ENCODE data around the gene TMEM169. TPM values are rescaled to one million over a fixed set of nuclear protein-coding genes. Genes with fewer than 3 reads are reported as not detected.

The TMEM169 gene
- total and polyA plus RNA-seq, 2 of the 4 experiments (the other 2 are of a cell fraction), result 0.15 to 0.54 TPM

DNA sequence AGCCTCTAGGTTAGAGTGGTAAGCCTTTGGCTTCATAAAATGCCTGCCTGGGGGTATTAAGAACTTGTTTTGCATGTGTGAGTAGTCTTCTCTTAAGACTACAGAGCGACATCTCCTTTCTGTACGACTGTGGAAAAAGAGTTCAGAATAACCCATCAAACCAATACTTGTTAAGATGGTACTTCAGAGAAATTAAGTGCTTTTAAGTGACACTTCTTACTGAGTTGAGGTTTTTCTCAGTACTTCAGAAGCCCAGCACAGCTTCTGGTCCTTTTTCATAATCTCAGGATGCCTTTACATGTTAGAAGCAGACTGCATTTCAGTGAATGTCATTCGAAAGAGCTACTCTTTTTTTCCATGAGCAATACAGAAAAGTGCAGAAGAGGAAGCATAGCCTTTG lies 38.3 kb downstream of the TMEM169 start:
- no peak overlapping the region for H3K27ac ChIP-seq (ENCODE audit: insufficient read depth, low read length)
- peaks cover 12% of the 10 kb centered on the region for H3K4me1 ChIP-seq (ENCODE audit: control insufficient read depth, insufficient read depth, low read length)
- no peak overlapping the region for H4K5ac ChIP-seq (ENCODE audit: low read depth, low read length)
- H3K14ac ChIP-seq (replicated peaks; ENCODE audit: low read depth, low read length), result no peak overlapping the region
- no peak overlapping the region for H2AK5ac ChIP-seq (ENCODE audit: low read depth, low read length)
- no peak overlapping the region for H2BK5ac ChIP-seq (ENCODE audit: low read depth, low read length, poor library complexity, severe bottlenecking)
- intact Hi-C loops (cut with micrococcal nuclease) (no loop called here), dilution Hi-C loops (cut with HindIII; ENCODE audit: low sequenced_read_pairs, unreplicated experiment) (no loop called here), in situ Hi-C loops (cut with MboI; ENCODE audit: low sequenced_read_pairs) (no loop called here)
- no peak overlapping the region for H3K18ac ChIP-seq (ENCODE audit: low read depth, low read length)
- H3K4ac ChIP-seq (ENCODE audit: low read depth, low read length), result no peak overlapping the region
- ATAC-seq (ENCODE audit: low read depth), result no peak
- no peak for DNase-seq
- no peak overlapping the region for H2AFZ ChIP-seq (replicated peaks; ENCODE audit: low read length, poor library complexity)
- H2BK15ac ChIP-seq (ENCODE audit: low read depth, low read length), result no peak overlapping the region
- H3K56ac ChIP-seq (ENCODE audit: extremely low read depth, insufficient read depth, low read length), result no peak overlapping the region
- H3K36me3 ChIP-seq (ENCODE audit: control insufficient read depth, insufficient read depth, low read length), result peaks cover 54% of the 10 kb centered on the region
- H3K4me3 ChIP-seq (ENCODE audit: insufficient read depth, low read depth, low read length), result no peak overlapping the region
- peaks cover 51 to 67% of the 10 kb centered on the region in 2 experiments for H3K79me1 ChIP-seq (ENCODE audit: low read depth in 1 of 2, low read length in 2 of 2)
- H4K91ac ChIP-seq (ENCODE audit: insufficient read depth, low read depth, low read length), result no peak overlapping the region
- BruUV-seq (replicated peaks), result no TSS peak
- no peaks in the 10 kb centered on the region for H3K27me3 ChIP-seq (ENCODE audit: control insufficient read depth, insufficient read depth, low read length)
- H3K23ac ChIP-seq (ENCODE audit: low read depth, low read length), result no peak overlapping the region
- H2BK120ac ChIP-seq (ENCODE audit: low read depth, low read length), result no peak overlapping the region
- H4K8ac ChIP-seq (ENCODE audit: low read depth in 2 of 2, low read length in 2 of 2), result no peak overlapping the region
- no peak overlapping the region for H3K9ac ChIP-seq (ENCODE audit: low read depth, low read length)
- no peak overlapping the region for H3K4me2 ChIP-seq (ENCODE audit: low read depth, low read length)
- no peak overlapping the region for H2AK9ac ChIP-seq (replicated peaks; ENCODE audit: low read depth, low read length, poor library complexity)
- no peaks in the 10 kb centered on the region for H3K9me3 ChIP-seq (ENCODE audit: control insufficient read depth, insufficient read depth, low read length)
- no peak overlapping the region for H2BK20ac ChIP-seq (ENCODE audit: low read depth, low read length)
- H3K9me1 ChIP-seq (ENCODE audit: insufficient read depth, low read length), result peaks cover 3% of the 10 kb centered on the region; the same call in 1 of the 2 replicates
- peaks cover 6% of the 10 kb centered on the region for H4K20me1 ChIP-seq (ENCODE audit: insufficient read depth, low read length)
- ChIA-PET POLR2A (ENCODE audit: unreplicated experiment) (no interaction called here), CTCF (interaction anchor here (0.6 kb wide), 1 partner anchor 21 kb away, joined by 4 read pairs; no protein-coding TSS in a partner anchor)
- TF ChIP-seq CTCF (conservative IDR thresholded peaks at IDR 0.05; ENCODE audit: low read depth, low read length), result no peak
- no peak for TF ChIP-seq POLR2A (IDR thresholded peaks at IDR 0.05; ENCODE audit: low read depth, low read length)
- no peak for TF ChIP-seq MAFK (IDR thresholded peaks at IDR 0.05; ENCODE audit: low read depth, low read length)
- no peak for TF ChIP-seq RAD21 (IDR thresholded peaks at IDR 0.05; ENCODE audit: low read length)
- TF ChIP-seq FOS (IDR thresholded peaks at IDR 0.05; ENCODE audit: low read depth, low read length), result no peak
- TF ChIP-seq MXI1 (IDR thresholded peaks at IDR 0.05; ENCODE audit: borderline replicate concordance, low read depth, low read length), result no peak
- TF ChIP-seq NFE2L2 (IDR thresholded peaks at IDR 0.05; ENCODE audit: low read depth, low read length), result no peak
- TF ChIP-seq BHLHE40 (IDR thresholded peaks at IDR 0.05; ENCODE audit: low read depth, low read length), result no peak
- TF ChIP-seq, protein P1, sequence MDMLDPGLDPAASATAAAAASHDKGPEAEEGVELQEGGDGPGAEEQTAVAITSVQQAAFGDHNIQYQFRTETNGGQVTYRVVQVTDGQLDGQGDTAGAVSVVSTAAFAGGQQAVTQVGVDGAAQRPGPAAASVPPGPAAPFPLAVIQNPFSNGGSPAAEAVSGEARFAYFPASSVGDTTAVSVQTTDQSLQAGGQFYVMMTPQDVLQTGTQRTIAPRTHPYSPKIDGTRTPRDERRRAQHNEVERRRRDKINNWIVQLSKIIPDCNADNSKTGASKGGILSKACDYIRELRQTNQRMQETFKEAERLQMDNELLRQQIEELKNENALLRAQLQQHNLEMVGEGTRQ (IDR thresholded peaks at IDR 0.05; ENCODE audit: low read depth, low read length), result no peak
- TF ChIP-seq, protein P2, sequence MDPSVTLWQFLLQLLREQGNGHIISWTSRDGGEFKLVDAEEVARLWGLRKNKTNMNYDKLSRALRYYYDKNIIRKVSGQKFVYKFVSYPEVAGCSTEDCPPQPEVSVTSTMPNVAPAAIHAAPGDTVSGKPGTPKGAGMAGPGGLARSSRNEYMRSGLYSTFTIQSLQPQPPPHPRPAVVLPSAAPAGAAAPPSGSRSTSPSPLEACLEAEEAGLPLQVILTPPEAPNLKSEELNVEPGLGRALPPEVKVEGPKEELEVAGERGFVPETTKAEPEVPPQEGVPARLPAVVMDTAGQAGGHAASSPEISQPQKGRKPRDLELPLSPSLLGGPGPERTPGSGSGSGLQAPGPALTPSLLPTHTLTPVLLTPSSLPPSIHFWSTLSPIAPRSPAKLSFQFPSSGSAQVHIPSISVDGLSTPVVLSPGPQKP (IDR thresholded peaks at IDR 0.05; ENCODE audit: borderline replicate concordance, low read depth, low read length), result no peak
- TF ChIP-seq RCOR1 (IDR thresholded peaks at IDR 0.05; ENCODE audit: insufficient replicate concordance, low read length), result no peak
- no peak for TF ChIP-seq RFX5 (IDR thresholded peaks at IDR 0.05; ENCODE audit: low read depth, low read length)
- TF ChIP-seq CEBPB (IDR thresholded peaks at IDR 0.05; ENCODE audit: low read depth, low read length), result no peak
- no peak for TF ChIP-seq CHD1 (IDR thresholded peaks at IDR 0.05; ENCODE audit: low read depth, low read length)
- no peak for TF ChIP-seq MAZ (IDR thresholded peaks at IDR 0.05; ENCODE audit: borderline replicate concordance, low read depth, low read length)
- TF ChIP-seq SMC3 (IDR thresholded peaks at IDR 0.05; ENCODE audit: low read depth, low read length), result no peak
- WGBS, 2 experiments (ENCODE audit: extremely low coverage in 2 of 2, insufficient read length in 1 of 2), result no CpG with 5 or more reads among the region's 3 CpGs
